ENCODE measurements around the gene ITLN2. TPM values are rescaled to one million over a fixed set of nuclear protein-coding genes. Genes with fewer than 3 reads are reported as not detected.

The ITLN2 gene
- total and polyA plus RNA-seq, 2 experiments from 2014 or later = 1.3 to 1.7 TPM

GRCh38 chr1:160961419-160961818 lies 6.8 kb upstream of the ITLN2 start:
- Histone ChIP-seq H3K79me2 (no peaks in the 10 kb centered on the region), H3K9me2 (replicated peaks; ENCODE audit: insufficient read depth) (no peaks in the 10 kb centered on the region), H3K36me3 (replicated peaks; ENCODE audit: insufficient read depth, low read depth) (no peaks in the 10 kb centered on the region), H4K20me1 (ENCODE audit: insufficient read depth, poor library complexity, severe bottlenecking) (no peaks in the 10 kb centered on the region), H3K4me2 (no peak overlapping the region), H3K9me3 (ENCODE audit: low read depth) (no peaks in the 10 kb centered on the region), H3K27ac (no peak overlapping the region), H3K4me3 (no peak overlapping the region), H2AFZ (no peak overlapping the region), H3K4me1 (ENCODE audit: insufficient read depth) (no peaks in the 10 kb centered on the region), H3K27me3 (no peaks in the 10 kb centered on the region)
- WGBS (ENCODE audit: low lambda C conversion rate, missing lambda C conversion rate) = 52% methylated on average over 1 of the region's 1 CpG
- DNase-seq (ENCODE audit: low spot score) = no peak
- TF ChIP-seq EZH2phosphoT487 (IDR thresholded peaks at IDR 0.05; ENCODE audit: low read depth, severe bottlenecking, unreplicated experiment) = no peak
- TF ChIP-seq CTCF (IDR thresholded peaks at IDR 0.05; ENCODE audit: poor library complexity) = no peak
- TF ChIP-seq EZH2 (IDR thresholded peaks at IDR 0.05; ENCODE audit: borderline replicate concordance) = no peak

- Histone ChIP-seq H4K20me1 (ENCODE audit: insufficient read depth, poor library complexity, severe bottlenecking) (no peaks in the 10 kb centered on the region), H3K4me2 (no peak overlapping the region), H3K4me3 (no peak overlapping the region), H3K36me3 (replicated peaks; ENCODE audit: insufficient read depth, low read depth) (no peaks in the 10 kb centered on the region), H3K79me2 (no peaks in the 10 kb centered on the region), H3K27me3 (no peaks in the 10 kb centered on the region), H3K27ac (no peak overlapping the region), H2AFZ (no peak overlapping the region), H3K9me3 (ENCODE audit: low read depth) (no peaks in the 10 kb centered on the region), H3K4me1 (ENCODE audit: insufficient read depth) (no peaks in the 10 kb centered on the region), H3K9me2 (replicated peaks; ENCODE audit: insufficient read depth) (no peaks in the 10 kb centered on the region)
- DNase-seq (ENCODE audit: low spot score) = no peak
- 61% methylated on average over 4 of the region's 4 CpGs for WGBS (ENCODE audit: low lambda C conversion rate, missing lambda C conversion rate)
- TF ChIP-seq CTCF (IDR thresholded peaks at IDR 0.05; ENCODE audit: poor library complexity) = no peak
- no peak for TF ChIP-seq EZH2 (IDR thresholded peaks at IDR 0.05; ENCODE audit: borderline replicate concordance)
- TF ChIP-seq EZH2phosphoT487 (IDR thresholded peaks at IDR 0.05; ENCODE audit: low read depth, severe bottlenecking, unreplicated experiment) = no peak
These were observed 2.4 kb upstream of the ITLN2 start for GRCh38 chr1:160956966-160957365.

- no peak for DNase-seq (ENCODE audit: low spot score)
These were observed 1.6 kb downstream of the ITLN2 start for GRCh38 chr1:160953030-160953429.

More at GRCh38 chr1:160953030-160953429, 1.6 kb downstream of the ITLN2 start:
- Histone ChIP-seq H3K27me3 (no peaks in the 10 kb centered on the region), H4K20me1 (ENCODE audit: insufficient read depth, poor library complexity, severe bottlenecking) (no peaks in the 10 kb centered on the region), H3K9me3 (ENCODE audit: low read depth) (no peaks in the 10 kb centered on the region), H3K9me2 (replicated peaks; ENCODE audit: insufficient read depth) (no peaks in the 10 kb centered on the region), H3K4me2 (no peak overlapping the region), H2AFZ (no peak overlapping the region), H3K79me2 (no peaks in the 10 kb centered on the region), H3K27ac (no peak overlapping the region), H3K4me1 (ENCODE audit: insufficient read depth) (peaks cover 14% of the 10 kb centered on the region), H3K4me3 (no peak overlapping the region), H3K36me3 (replicated peaks; ENCODE audit: insufficient read depth, low read depth) (no peaks in the 10 kb centered on the region)
- 90% methylated on average over 3 of the region's 3 CpGs for WGBS (ENCODE audit: low lambda C conversion rate, missing lambda C conversion rate)
- TF ChIP-seq EZH2phosphoT487 (IDR thresholded peaks at IDR 0.05; ENCODE audit: low read depth, severe bottlenecking, unreplicated experiment) (no peak), EZH2 (IDR thresholded peaks at IDR 0.05; ENCODE audit: borderline replicate concordance) (no peak), CTCF (IDR thresholded peaks at IDR 0.05; ENCODE audit: poor library complexity) (no peak)

Measured in hepatocyte (in vitro differentiated cells).